Measurements from ENCODE around the gene RBM47.
A peak's percentile ranks its signal among the peaks of the same experiment; 100 is the strongest.
"Not testable (repeated sequence)": the region's sequence is repeated elsewhere in the genome, so short reads cannot be mapped to it uniquely, and the experiment has no call there.

The RBM47 gene

DNA sequence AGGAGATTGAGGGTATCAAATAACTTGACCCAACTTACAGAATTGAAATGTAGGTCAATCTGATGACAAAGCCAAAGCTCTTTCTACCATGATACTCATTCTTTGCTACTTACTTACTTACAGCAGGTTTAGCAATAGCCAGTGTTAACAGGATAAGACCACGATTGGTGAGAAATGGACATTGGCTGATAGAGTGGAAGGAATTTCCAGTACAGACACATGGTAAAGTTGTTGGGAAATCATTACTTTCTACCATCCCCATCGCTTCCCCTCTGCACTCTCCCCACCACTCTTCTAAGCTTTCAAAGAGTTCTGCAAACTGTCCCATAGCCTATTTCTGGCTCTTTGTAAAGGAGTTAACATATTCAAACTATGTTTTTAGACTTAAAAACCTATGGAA, 174.8 kb downstream of the RBM47 start:
- no peak for TF ChIP-seq CTCF (conservative IDR thresholded peaks at IDR 0.05; ENCODE audit: low read depth, low read length)
- no peak overlapping the region for H3K4me3 ChIP-seq (ENCODE audit: low read length)
- DNase-seq (ENCODE audit: low read depth), result no peak

- no peak for TF ChIP-seq CTCF (conservative IDR thresholded peaks at IDR 0.05; ENCODE audit: low read depth, low read length)
- H3K4me3 ChIP-seq (ENCODE audit: low read length), result no peak overlapping the region
- DNase-seq (ENCODE audit: low read depth), result no peak
Measured at GRCh38 chr4:40453912-40454311, 175.8 kb downstream of the RBM47 start.

GRCh38 chr4:40448875-40449274, 180.8 kb downstream of the RBM47 start:
- H3K4me3 ChIP-seq (ENCODE audit: low read length), result no peak overlapping the region
- no peak for TF ChIP-seq CTCF (conservative IDR thresholded peaks at IDR 0.05; ENCODE audit: low read depth, low read length)
- DNase-seq (ENCODE audit: low read depth), result no peak

GRCh38 chr4:40446839-40447238, 182.8 kb downstream of the RBM47 start:
- peak; percentile 36 for DNase-seq (ENCODE audit: low read depth)
- H3K4me3 ChIP-seq (ENCODE audit: low read length), result no peak overlapping the region
- no peak for TF ChIP-seq CTCF (conservative IDR thresholded peaks at IDR 0.05; ENCODE audit: low read depth, low read length)

DNA sequence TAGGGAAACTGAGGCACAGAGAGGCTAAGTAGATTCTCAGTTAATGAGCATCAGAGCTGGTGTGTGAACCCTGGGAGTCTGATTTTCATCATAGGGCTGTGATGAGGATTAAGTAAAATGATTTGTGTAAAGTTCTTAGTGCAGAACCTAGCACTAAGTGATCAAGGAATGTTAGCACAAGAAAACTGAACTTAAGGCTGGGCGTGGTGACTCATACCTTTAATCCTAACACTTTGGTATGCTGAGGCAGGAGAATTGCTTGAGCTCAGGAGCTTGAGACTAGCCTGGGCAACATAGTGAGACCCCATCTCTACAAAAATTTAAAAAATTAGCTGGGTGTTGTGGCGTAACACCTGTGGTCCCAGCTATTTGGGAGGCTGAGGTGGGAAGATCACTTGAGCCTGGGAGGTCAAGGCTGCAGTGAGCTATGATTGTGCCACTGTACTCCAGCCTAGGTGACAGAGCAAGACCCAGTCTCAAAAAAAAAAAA, 183.4 kb downstream of the RBM47 start:
- DNase-seq (ENCODE audit: low read depth), result peak; percentile 88
- not testable (repeated sequence) for H3K4me3 ChIP-seq (ENCODE audit: low read length)

- no peak for DNase-seq (ENCODE audit: low read depth)
- no peak for TF ChIP-seq CTCF (conservative IDR thresholded peaks at IDR 0.05; ENCODE audit: low read depth, low read length)
- no peak overlapping the region for H3K4me3 ChIP-seq (ENCODE audit: low read length)
Measured at GRCh38 chr4:40445671-40446070, 184.0 kb downstream of the RBM47 start.

DNA sequence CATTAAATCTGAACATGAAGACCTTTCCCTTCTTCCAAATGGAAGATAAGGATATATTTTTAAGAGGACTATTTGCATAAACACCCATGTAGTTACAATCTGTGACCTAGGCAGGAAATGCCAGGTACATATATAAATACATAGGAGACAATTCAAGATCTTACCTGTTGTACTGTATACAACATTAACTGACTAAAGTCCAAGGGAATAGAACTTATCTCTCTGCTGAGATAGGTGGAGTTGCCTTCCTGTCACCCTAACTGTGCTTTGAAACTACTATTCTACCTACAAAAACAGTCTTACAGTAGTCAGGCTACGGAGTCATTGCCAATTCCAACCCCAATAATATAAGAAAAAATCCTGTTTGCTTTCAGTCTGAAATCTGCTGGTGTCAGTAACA, 188.2 kb downstream of the RBM47 start:
- DNase-seq (ENCODE audit: low read depth), result no peak
- no peak for TF ChIP-seq CTCF (conservative IDR thresholded peaks at IDR 0.05; ENCODE audit: low read depth, low read length)
- H3K4me3 ChIP-seq (ENCODE audit: low read length), result no peak overlapping the region

DNA sequence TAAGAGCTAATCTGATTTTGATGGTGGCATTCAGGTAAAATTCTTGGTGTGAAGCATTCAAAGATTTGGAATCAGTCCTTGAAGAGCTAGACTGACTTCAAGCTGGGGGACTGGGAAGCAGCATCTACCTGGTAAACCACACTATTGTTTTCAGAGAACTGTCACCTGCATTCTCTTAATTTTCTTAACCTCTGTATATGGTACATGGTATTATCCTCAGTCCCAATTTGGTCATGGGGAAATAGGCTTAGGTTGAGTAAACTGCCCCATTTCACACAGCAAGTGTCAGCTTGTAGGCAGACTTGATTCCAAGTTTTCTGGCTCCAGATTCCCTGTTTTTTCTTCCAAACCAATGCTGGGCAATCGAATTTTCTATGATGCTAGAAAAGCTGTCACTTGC, 190.1 kb downstream of the RBM47 start:
- no peak for DNase-seq (ENCODE audit: low read depth)
- TF ChIP-seq CTCF (conservative IDR thresholded peaks at IDR 0.05; ENCODE audit: low read depth, low read length), result no peak
- H3K4me3 ChIP-seq (ENCODE audit: low read length), result no peak overlapping the region

Data from retinal pigment epithelial cell (primary cell).